Type B pancreatic cell (in vitro differentiated cells): ENCODE measurements around the gene MYO5A. TPM values are rescaled to one million over a fixed set of nuclear protein-coding genes. Genes with fewer than 3 reads are reported as not detected.
A peak's percentile ranks its signal among the peaks of the same experiment; 100 is the strongest.

Source experiments
- DNase-seq: peaks from one replicate; pipeline ENCODE4 v3.0.0; 2021; ENCODE audit warnings: mixed read lengths; ENCODE audit not compliant: unreplicated experiment; ENCODE audit errors: extremely low spot score
- H3K27ac Mint-ChIP-seq: 2 replicates; pipeline ENCODE4 v1.8.0; 2021; ENCODE audit warnings: mild to moderate bottlenecking, mixed read lengths
- H3K27me3 Mint-ChIP-seq: 2 replicates; pipeline ENCODE4 v1.8.0; 2021; ENCODE audit warnings: mixed read lengths
- H3K36me3 Mint-ChIP-seq: 2 replicates; pipeline ENCODE4 v1.8.0; 2021; ENCODE audit warnings: mixed read lengths
- H3K4me1 Mint-ChIP-seq: one replicate; pipeline ENCODE4 v1.8.0; 2021; ENCODE audit warnings: mixed read lengths; ENCODE audit not compliant: unreplicated experiment
- H3K4me3 Mint-ChIP-seq: 2 replicates; pipeline ENCODE4 v1.8.0; 2021; ENCODE audit warnings: mild to moderate bottlenecking, mixed read lengths
- H3K9me3 Mint-ChIP-seq: 2 replicates; pipeline ENCODE4 v1.8.0; 2021; ENCODE audit warnings: mixed read lengths
- CTCF ChIP-seq: fragments of 200-600 bp; sonication (generic); conservative IDR thresholded peaks from 2 replicates; pipeline ENCODE4 v1.5.0; 2021; ENCODE audit warnings: antibody characterized with exemption, mild to moderate bottlenecking
- total RNA-seq: library from RNA; stranded (reverse); gene quantifications from 2 replicates; pipeline ENCODE4 v1.2.1, GENCODE V29; 2021; ENCODE audit warnings: low replicate concordance

The MYO5A gene
- total RNA-seq, 1 donor from 2014 or later = 20.9 TPM

DNA sequence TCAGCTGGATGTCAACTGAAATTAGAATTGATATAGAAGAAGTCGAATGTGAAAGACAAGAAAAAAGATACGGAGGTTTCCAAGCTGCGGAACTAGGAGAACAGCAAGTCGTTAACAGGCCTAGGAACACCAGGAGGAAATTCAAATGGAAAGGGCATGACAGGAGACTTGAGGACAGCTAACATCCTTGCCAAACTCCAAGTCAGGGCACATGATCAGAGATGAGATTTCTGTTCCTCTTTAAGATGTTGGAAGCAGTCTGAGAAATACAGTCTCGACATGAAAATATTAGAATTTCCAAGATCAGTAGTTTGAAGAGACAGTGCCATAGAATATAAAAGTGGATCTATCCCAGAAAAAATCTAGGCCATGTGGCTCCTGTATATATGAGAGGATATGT lies 5.0 kb downstream of the MYO5A start:
- H3K4me1 Mint-ChIP-seq = no peaks in the 10 kb centered on the region
- H3K27me3 Mint-ChIP-seq = peaks cover 16% of the 10 kb centered on the region
- no peaks in the 10 kb centered on the region for H3K9me3 Mint-ChIP-seq
- DNase-seq = no peak
- H3K4me3 Mint-ChIP-seq = no peak overlapping the region
- H3K27ac Mint-ChIP-seq = no peak overlapping the region
- no peaks in the 10 kb centered on the region for H3K36me3 Mint-ChIP-seq
- no peak for TF ChIP-seq CTCF

- Mint-ChIP-seq H3K4me1 (no peaks in the 10 kb centered on the region), H3K9me3 (no peaks in the 10 kb centered on the region), H3K27ac (no peak overlapping the region), H3K27me3 (peaks cover 16% of the 10 kb centered on the region), H3K4me3 (no peak overlapping the region), H3K36me3 (no peaks in the 10 kb centered on the region)
- TF ChIP-seq CTCF = no peak
- DNase-seq = no peak
Measured at GRCh38 chr15:52523192-52523591, 5.5 kb downstream of the MYO5A start.

DNA sequence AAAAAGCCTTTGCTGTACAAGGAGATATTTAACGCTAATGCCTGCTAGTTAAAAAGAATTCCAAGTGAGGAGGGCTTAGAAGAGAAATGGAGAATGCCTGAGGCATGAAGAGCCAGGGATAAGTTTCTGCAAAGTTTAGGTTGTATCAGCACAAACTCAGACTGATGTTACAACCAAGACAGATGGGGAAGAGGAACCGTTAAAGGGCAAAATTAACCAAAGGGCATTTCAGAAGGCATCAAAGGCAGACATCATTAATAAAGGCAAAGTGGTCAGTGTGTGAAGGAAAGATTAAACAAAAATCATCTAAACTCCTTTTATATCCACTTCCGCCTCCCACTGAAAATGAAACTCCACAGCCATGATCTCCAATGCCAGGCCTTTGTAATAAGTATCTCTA lies 7.0 kb downstream of the MYO5A start:
- TF ChIP-seq CTCF = no peak
- no peak overlapping the region for H3K27ac Mint-ChIP-seq
- H3K9me3 Mint-ChIP-seq = no peaks in the 10 kb centered on the region
- DNase-seq = no peak
- no peaks in the 10 kb centered on the region for H3K36me3 Mint-ChIP-seq
- no peak overlapping the region for H3K4me3 Mint-ChIP-seq
- H3K4me1 Mint-ChIP-seq = no peaks in the 10 kb centered on the region
- peaks cover 1% of the 10 kb centered on the region for H3K27me3 Mint-ChIP-seq

DNA sequence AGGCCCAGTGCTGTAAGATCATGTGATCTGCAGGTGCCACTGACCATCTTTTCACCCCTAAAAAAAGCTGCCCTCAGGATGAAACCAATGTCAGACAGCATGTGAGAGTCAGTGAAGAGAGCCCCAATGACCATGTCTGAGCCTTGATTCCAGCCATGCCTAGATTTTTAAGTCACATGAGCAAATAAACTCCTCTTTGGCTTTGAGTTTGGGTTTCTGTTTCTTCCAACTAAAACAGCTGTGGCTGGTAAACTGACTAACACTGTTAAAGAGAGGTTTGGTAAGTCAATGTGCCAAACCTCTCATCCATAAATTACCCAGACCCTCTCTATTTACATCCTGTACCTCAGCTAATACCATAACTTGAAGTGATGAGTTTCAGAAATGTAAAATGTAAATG lies 8.3 kb downstream of the MYO5A start:
- Mint-ChIP-seq H3K4me1 (no peaks in the 10 kb centered on the region), H3K9me3 (no peaks in the 10 kb centered on the region), H3K36me3 (no peaks in the 10 kb centered on the region), H3K27me3 (no peaks in the 10 kb centered on the region), H3K4me3 (no peak overlapping the region), H3K27ac (no peak overlapping the region)
- no peak for TF ChIP-seq CTCF
- DNase-seq = no peak

- Mint-ChIP-seq H3K27me3 (no peaks in the 10 kb centered on the region), H3K27ac (peak overlapping the region; percentile 74), H3K4me1 (no peaks in the 10 kb centered on the region), H3K36me3 (no peaks in the 10 kb centered on the region), H3K4me3 (no peak overlapping the region), H3K9me3 (no peaks in the 10 kb centered on the region)
- DNase-seq = no peak
- no peak for TF ChIP-seq CTCF
Measured at GRCh38 chr15:52518487-52519371, 10.0 kb downstream of the MYO5A start.
